NCI-H1417 treated with DMSO at 0.1 percent for 48 hours (cell line): ENCODE results near the gene CACNB4.

Source experiments
- DNase-seq: peaks from one replicate; lab custom pipeline; 2025; lab: John Stamatoyannopoulos, UW

The CACNB4 gene

GRCh38 chr2:151853070-151853758 lies 245.6 kb downstream of the CACNB4 start:
- no peak for DNase-seq

GRCh38 chr2:151852260-151853069 lies 246.4 kb downstream of the CACNB4 start:
- no peak for DNase-seq

GRCh38 chr2:151851761-151852160 lies 247.1 kb downstream of the CACNB4 start:
- no peak for DNase-seq

DNA sequence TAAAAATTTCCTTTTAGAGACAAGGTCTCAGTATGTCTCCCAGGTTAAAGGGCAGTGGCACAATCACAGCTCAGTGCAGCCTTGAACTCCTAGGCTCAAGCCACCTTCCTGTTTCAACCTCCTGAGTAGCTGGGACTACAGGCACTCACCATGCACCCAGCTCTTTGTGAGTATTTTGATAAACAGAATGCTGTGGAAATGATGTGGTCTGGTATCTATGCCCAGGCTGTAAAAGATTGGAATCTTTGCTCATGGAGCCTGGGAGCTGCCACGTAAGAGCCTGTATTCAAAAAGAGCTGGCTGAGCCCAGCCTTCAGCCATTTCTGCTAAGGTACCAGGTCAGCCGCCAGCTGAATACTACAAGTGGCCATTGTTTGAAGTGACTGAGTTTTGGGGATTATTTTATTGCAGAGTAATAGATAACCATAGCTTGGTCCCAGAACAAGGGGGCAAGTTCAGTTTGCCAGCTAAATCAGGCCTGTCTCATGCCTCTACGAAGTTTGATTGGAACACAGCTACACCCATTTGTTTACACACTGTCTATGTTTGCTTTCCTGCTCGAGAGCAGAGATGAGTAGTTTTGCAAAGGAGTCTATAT lies 249.3 kb downstream of the CACNB4 start:
- no peak for DNase-seq

DNA sequence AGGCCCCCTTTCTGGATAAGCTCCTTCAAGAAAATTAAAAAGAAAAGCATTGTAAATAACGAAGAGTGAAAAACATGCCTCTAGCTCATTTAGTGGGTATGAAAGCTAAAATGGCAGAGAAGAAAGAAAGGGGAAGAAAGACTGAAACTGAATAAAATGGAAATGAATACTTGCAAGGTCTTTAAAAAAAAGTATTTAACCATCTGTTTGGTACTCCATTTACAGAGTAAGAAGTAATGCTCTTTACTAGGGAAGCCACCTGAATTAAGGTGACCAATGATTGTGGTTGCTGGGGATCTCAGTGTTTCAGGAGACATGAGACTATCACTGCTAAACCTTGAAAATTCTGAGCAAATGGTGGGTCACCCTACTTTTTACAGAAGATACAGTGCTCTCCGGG lies 253.0 kb downstream of the CACNB4 start:
- DNase-seq, result no peak

DNA sequence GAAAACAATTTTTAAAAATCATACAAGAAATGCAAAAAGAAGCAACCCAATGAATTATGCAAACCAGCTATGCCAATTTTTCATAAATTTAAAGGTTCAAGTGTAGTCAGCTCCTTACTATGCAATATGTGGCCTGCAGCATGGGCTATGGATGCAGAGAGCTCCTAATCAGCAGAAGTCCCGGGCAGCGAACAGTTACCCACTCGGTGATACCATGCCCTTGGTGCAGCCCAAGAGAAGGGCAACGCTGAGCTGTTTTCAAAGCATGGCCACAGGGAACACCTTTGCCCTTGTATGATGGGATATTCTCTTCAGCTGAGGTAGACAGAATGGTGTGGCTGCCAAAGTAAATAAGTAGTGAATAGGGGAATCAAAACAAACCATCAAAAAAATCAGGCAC lies 253.4 kb downstream of the CACNB4 start:
- no peak for DNase-seq

GRCh38 chr2:151844211-151844896 lies 254.5 kb downstream of the CACNB4 start:
- no peak for DNase-seq

DNA sequence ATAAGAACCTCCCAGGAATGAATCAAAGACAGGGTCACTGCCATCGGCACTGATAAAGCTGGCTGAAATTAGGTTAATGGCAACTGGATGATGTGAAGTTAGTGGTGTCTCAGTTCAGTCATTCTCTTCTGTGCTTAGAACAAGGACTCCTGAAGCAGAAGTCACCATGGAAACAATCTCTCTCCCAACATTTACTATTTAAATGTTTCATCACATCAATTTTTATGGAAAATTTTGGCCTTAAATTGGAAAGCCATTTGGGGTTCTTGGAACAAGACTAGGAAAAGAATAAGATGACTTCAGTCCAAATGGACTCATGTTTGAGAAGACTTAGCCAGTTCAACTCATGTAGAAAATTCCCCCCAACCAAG lies 255.2 kb downstream of the CACNB4 start:
- DNase-seq, result no peak

DNA sequence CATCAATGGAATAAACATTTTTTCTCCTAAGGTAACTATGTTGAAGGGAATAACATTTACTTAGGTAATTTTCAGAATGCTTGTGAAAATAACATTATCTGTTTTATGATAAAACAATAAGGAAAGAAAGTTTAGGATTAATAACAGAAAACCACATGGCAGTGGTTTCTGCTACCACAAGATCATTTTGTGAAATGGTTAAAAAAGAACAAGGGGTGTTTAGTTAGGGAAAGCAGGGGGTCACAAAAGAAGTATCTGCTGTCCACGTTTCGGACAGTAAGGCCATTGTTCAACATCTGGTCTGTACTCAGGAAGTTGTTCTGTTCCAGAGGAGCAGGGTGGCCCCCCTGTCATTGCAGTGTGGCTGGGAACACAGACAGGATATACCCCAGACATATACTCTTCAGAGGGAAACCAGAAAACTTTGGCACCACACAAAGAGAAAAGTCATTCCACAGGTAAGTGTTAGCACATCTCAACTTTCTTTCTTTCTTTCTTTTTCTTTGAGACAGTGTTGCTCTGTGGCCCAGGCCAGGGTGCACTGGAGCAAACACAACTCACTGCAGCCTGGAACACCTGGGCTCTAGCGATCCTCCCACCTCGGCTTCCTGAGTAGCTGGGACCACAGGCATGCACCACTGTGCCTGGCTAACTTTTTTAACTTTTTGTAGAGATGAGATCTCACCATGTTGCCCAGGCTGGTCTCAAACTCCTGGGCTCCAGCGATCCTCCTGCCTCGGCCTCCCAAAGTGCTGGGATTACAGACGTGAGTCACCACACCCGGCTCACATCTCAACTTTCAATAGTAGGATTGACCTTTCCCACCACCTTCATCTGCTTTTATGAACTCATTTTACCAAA lies 255.8 kb downstream of the CACNB4 start:
- no peak for DNase-seq

GRCh38 chr2:151841047-151841424 lies 257.8 kb downstream of the CACNB4 start:
- DNase-seq, result no peak

DNA sequence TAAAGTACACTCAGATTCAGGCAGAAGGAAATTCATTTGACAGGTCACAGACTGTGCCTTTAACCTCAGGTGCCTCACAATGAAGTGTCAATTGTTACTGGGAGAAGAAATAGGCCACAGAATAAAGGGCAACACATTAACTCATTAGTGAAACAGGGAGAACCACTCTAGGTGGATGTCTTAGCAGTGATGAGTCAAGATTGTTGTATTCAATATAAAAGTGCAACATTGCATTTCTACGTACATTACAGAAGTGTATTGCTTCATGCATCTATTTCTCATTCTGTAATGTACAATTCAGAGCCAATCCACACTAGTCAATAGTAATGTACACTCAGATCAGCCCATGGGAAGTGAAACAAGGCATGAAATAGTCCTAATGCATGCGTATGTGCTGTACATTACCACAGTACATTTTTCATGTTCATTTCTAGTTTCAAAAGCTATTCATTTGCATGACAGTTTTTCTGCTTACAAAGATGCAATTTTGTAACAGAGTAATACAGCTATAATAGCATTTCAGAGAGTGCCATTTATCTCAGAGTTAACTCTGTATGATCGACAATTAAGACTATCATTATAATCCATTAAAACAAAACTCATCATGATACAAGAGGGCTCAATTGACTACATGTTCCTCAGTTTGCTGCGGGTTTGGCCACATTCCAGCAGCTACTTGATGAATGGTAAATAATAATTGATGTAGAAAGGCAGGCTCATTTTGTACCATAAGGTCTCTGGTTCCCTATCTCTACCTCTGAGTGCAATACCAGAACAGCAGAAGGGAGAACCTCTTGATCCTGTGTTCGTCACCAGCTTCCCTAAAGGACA lies 258.4 kb downstream of the CACNB4 start:
- DNase-seq, result peak; percentile 26

- DNase-seq, result no peak
Observed at GRCh38 chr2:151837926-151838325, 260.9 kb downstream of the CACNB4 start.

- no peak for DNase-seq
Observed at GRCh38 chr2:151833984-151834383, 264.9 kb downstream of the CACNB4 start.

DNA sequence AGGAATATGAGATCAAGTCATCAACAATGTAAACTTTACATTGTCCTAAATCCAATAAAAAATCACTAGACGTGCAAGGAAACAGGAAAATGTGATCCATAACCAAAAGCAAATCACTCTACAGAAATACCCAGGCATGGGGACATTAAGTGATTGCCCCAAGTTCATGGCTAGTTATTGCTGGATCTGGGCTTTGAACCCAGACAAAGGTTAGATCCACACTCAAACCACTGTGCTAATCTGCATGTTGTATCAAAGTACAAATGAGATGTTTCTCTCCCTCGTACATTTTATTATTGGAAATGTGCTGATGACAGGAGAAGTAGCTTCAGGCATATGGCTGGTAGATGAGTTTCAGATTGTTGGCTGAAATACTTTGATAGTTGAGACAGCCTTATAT lies 267.9 kb downstream of the CACNB4 start:
- DNase-seq, result no peak

- DNase-seq, result no peak
Observed at GRCh38 chr2:151828890-151829324, 269.9 kb downstream of the CACNB4 start.

GRCh38 chr2:151828143-151828889 lies 270.5 kb downstream of the CACNB4 start, which contains the start of gene ARL5A:
Gene ARL5A (minus strand): TSS chr2:151828421. CDS start chr2:151828176, 245 bp downstream.
- peak; percentile 85 for DNase-seq

DNA sequence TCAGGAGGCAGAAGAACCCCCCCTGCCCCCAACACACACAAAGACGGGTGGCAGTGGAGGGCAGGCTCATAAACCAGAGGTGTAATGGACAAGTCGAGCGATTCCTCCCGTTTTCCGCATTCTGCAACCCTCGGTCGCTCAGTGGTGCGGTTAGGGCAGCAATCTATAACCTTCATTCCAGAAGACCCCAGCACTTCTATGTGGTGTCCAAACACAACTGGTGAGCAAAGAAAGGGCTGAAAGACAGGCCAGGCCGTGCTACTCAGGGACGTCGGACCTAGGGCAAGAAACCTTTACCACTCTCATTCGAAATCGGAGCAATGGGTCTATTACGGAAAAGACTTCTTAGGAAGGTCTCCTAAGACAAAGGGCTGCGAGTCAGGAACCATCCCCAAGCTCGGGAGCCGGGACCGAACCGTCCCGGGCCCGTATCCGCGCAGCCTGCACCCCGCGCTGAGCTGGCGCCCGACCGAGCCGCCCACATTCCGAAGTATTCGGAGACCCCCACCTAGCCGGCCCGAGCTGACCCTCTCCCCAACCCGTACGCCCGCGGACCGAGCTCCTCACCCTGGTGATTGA lies 271.2 kb downstream of the CACNB4 start:
- no peak for DNase-seq

DNA sequence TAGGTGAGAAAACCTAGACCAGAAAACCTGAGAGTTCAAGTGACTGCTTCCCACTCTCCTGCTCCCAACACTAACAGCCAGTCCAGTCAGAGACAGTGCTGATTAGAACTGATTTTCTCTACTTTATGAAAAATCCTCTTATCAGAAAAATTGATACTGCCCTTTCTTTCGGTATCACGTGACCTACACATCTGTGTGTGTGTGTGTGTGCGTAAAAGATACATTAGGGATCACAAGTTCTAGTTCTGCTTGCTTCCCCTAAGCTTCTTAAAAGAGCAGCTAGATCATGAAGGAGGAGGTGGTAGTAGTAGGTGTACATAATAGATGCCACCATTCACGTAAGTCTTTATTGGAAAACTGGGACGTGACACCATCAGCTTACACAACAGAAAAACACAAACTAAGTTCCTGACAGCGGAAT lies 272.1 kb downstream of the CACNB4 start:
- no peak for DNase-seq

GRCh38 chr2:151824886-151825285 lies 274.0 kb downstream of the CACNB4 start:
- no peak for DNase-seq
